Measurements from ENCODE around the gene MAPK1. TPM values are rescaled to one million over a fixed set of nuclear protein-coding genes. Genes with fewer than 3 reads are reported as not detected.

The MAPK1 gene
- total RNA-seq, 1 donor: 46.3 TPM

DNA sequence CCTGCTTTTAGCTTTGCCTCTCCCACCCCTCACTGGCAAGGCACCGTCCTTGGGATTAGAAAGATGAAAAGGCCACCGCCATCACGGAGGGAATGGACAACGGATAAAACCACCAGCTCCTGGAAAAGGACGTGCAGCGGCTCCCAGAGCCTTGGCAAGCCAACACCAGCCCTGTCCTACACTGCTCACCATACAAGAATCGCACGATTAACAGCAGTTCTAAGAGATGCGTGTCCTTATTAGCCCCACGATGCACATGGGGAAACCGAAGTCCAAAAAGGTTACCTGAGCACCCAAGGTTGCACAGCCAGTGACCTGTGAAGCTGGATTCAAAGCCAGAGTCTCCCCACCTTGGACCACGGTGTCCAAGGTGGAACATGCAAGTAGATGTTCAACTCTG lies 139.2 kb downstream of the MAPK1 start:
- no peaks in the 10 kb centered on the region for H3K9me3 ChIP-seq (ENCODE audit: low read depth, low read length)
- H3K4me3 ChIP-seq (ENCODE audit: insufficient read depth, low read length): no peak overlapping the region
- no peak overlapping the region for H2AFZ ChIP-seq (ENCODE audit: low read length)
- DNase-seq (ENCODE audit: insufficient read length, low spot score, missing footprints): no peak
- peaks cover 5% of the 10 kb centered on the region for H3K27me3 ChIP-seq (ENCODE audit: insufficient read depth, low read length)
- no peak overlapping the region for H3K4me2 ChIP-seq (ENCODE audit: insufficient read depth, low read length)
- no peak overlapping the region for H3K27ac ChIP-seq (ENCODE audit: low read depth, low read length)
- H3K4me1 ChIP-seq (ENCODE audit: insufficient read depth, low read length): no peaks in the 10 kb centered on the region
- no peaks in the 10 kb centered on the region for H3K79me2 ChIP-seq (ENCODE audit: insufficient read depth, low read length)
- no peaks in the 10 kb centered on the region for H3K36me3 ChIP-seq (ENCODE audit: insufficient read depth, low read length)
- no peak for TF ChIP-seq CTCF (IDR thresholded peaks at IDR 0.05; ENCODE audit: extremely low read depth, low read depth, low read length)
- no peaks in the 10 kb centered on the region for H4K20me1 ChIP-seq (ENCODE audit: insufficient read depth, low read length)

- H3K79me2 ChIP-seq (ENCODE audit: insufficient read depth, low read length): no peaks in the 10 kb centered on the region
- no peaks in the 10 kb centered on the region for H4K20me1 ChIP-seq (ENCODE audit: insufficient read depth, low read length)
- no peak overlapping the region for H3K4me2 ChIP-seq (ENCODE audit: insufficient read depth, low read length)
- H3K27me3 ChIP-seq (ENCODE audit: insufficient read depth, low read length): peaks cover 1% of the 10 kb centered on the region
- no peaks in the 10 kb centered on the region for H3K4me1 ChIP-seq (ENCODE audit: insufficient read depth, low read length)
- H3K27ac ChIP-seq (ENCODE audit: low read depth, low read length): no peak overlapping the region
- H2AFZ ChIP-seq (ENCODE audit: low read length): no peak overlapping the region
- no peak for TF ChIP-seq CTCF (IDR thresholded peaks at IDR 0.05; ENCODE audit: extremely low read depth, low read depth, low read length)
- DNase-seq (ENCODE audit: insufficient read length, low spot score, missing footprints): no peak
- H3K4me3 ChIP-seq (ENCODE audit: insufficient read depth, low read length): no peak overlapping the region
- no peaks in the 10 kb centered on the region for H3K36me3 ChIP-seq (ENCODE audit: insufficient read depth, low read length)
- no peaks in the 10 kb centered on the region for H3K9me3 ChIP-seq (ENCODE audit: low read depth, low read length)
These were observed 139.7 kb downstream of the MAPK1 start for GRCh38 chr22:21727768-21728167.

- DNase-seq (ENCODE audit: insufficient read length, low spot score, missing footprints): no peak
- no peaks in the 10 kb centered on the region for H3K4me1 ChIP-seq (ENCODE audit: insufficient read depth, low read length)
- H3K27me3 ChIP-seq (ENCODE audit: insufficient read depth, low read length): no peaks in the 10 kb centered on the region
- no peak overlapping the region for H3K4me2 ChIP-seq (ENCODE audit: insufficient read depth, low read length)
- no peaks in the 10 kb centered on the region for H3K79me2 ChIP-seq (ENCODE audit: insufficient read depth, low read length)
- no peaks in the 10 kb centered on the region for H3K9me3 ChIP-seq (ENCODE audit: low read depth, low read length)
- no peaks in the 10 kb centered on the region for H4K20me1 ChIP-seq (ENCODE audit: insufficient read depth, low read length)
- H3K36me3 ChIP-seq (ENCODE audit: insufficient read depth, low read length): no peaks in the 10 kb centered on the region
- no peak overlapping the region for H3K27ac ChIP-seq (ENCODE audit: low read depth, low read length)
- no peak overlapping the region for H3K4me3 ChIP-seq (ENCODE audit: insufficient read depth, low read length)
- no peak for TF ChIP-seq CTCF (IDR thresholded peaks at IDR 0.05; ENCODE audit: extremely low read depth, low read depth, low read length)
- no peak overlapping the region for H2AFZ ChIP-seq (ENCODE audit: low read length)
These were observed 140.3 kb downstream of the MAPK1 start for GRCh38 chr22:21727159-21727558.

GRCh38 chr22:21726650-21727049 lies 140.8 kb downstream of the MAPK1 start:
- Histone ChIP-seq H3K9me3 (ENCODE audit: low read depth, low read length) (no peaks in the 10 kb centered on the region), H3K79me2 (ENCODE audit: insufficient read depth, low read length) (no peaks in the 10 kb centered on the region), H3K4me2 (ENCODE audit: insufficient read depth, low read length) (no peak overlapping the region), H3K4me1 (ENCODE audit: insufficient read depth, low read length) (no peaks in the 10 kb centered on the region), H3K36me3 (ENCODE audit: insufficient read depth, low read length) (no peaks in the 10 kb centered on the region), H3K27me3 (ENCODE audit: insufficient read depth, low read length) (no peaks in the 10 kb centered on the region), H3K27ac (ENCODE audit: low read depth, low read length) (no peak overlapping the region), H2AFZ (ENCODE audit: low read length) (no peak overlapping the region), H3K4me3 (ENCODE audit: insufficient read depth, low read length) (no peak overlapping the region), H4K20me1 (ENCODE audit: insufficient read depth, low read length) (no peaks in the 10 kb centered on the region)
- no peak for DNase-seq (ENCODE audit: insufficient read length, low spot score, missing footprints)
- no peak for TF ChIP-seq CTCF (IDR thresholded peaks at IDR 0.05; ENCODE audit: extremely low read depth, low read depth, low read length)
